HG02588 (cell line): ENCODE measurements around the gene GGA3.
"Not testable (repeated sequence)": the region's sequence is repeated elsewhere in the genome, so short reads cannot be mapped to it uniquely, and the experiment has no call there.

Experiments
- ATAC-seq: cut with Tn5 transposase; IDR thresholded peaks from one replicate; pipeline ENCODE4 v1.9.1; 2021; ENCODE audit warnings: mild to moderate bottlenecking, moderate library complexity; ENCODE audit not compliant: unreplicated experiment

Gene GGA3, protein sequence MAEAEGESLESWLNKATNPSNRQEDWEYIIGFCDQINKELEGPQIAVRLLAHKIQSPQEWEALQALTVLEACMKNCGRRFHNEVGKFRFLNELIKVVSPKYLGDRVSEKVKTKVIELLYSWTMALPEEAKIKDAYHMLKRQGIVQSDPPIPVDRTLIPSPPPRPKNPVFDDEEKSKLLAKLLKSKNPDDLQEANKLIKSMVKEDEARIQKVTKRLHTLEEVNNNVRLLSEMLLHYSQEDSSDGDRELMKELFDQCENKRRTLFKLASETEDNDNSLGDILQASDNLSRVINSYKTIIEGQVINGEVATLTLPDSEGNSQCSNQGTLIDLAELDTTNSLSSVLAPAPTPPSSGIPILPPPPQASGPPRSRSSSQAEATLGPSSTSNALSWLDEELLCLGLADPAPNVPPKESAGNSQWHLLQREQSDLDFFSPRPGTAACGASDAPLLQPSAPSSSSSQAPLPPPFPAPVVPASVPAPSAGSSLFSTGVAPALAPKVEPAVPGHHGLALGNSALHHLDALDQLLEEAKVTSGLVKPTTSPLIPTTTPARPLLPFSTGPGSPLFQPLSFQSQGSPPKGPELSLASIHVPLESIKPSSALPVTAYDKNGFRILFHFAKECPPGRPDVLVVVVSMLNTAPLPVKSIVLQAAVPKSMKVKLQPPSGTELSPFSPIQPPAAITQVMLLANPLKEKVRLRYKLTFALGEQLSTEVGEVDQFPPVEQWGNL

DNA sequence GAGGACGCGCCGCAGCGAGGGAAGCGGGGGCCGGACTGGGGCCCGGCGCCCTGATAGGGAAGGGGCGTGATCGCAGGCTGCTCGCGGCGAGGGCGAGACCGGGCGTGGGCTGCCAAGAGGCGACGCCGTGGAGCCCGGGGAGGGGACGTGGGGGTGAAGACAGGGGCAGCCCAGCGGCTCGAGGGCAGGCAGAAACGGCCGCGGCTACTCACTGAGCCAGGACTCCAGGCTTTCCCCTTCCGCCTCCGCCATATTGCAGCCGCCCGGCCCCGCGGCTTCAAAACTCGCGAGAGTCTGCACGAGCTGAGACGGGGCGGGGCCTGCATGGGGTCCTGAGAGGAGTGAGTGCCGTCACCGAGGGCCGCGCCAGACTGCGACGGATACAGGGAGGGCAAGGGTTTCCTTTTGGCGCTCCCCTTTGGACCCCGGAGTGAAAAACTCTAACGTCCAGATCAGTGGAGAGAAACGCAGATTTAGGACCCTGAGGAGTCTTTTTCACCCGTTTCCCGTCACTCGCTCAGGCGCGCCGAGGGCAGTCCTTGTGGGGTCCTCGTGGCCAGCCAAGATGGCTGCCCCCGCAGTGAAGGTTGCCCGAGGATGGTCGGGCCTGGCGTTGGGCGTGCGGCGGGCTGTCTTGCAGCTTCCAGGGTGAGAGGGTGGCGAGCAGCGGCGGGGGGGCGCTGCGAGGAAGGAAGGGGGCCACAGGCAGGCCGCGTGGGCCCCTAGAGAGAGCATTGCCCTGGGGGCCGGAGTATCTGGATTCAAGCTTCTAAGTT lies at the start of gene GGA3, which contains the start of gene MRPS7:
Gene GGA3 (minus strand): TSS at position 271 of the 776 bp plus-strand sequence. CDS start 19 bp downstream, at position 252.
Gene MRPS7 (plus strand): TSS at position 544 of the 776 bp plus-strand sequence. CDS start 22 bp downstream, at position 566.
- peak; percentile 87 for ATAC-seq

DNA sequence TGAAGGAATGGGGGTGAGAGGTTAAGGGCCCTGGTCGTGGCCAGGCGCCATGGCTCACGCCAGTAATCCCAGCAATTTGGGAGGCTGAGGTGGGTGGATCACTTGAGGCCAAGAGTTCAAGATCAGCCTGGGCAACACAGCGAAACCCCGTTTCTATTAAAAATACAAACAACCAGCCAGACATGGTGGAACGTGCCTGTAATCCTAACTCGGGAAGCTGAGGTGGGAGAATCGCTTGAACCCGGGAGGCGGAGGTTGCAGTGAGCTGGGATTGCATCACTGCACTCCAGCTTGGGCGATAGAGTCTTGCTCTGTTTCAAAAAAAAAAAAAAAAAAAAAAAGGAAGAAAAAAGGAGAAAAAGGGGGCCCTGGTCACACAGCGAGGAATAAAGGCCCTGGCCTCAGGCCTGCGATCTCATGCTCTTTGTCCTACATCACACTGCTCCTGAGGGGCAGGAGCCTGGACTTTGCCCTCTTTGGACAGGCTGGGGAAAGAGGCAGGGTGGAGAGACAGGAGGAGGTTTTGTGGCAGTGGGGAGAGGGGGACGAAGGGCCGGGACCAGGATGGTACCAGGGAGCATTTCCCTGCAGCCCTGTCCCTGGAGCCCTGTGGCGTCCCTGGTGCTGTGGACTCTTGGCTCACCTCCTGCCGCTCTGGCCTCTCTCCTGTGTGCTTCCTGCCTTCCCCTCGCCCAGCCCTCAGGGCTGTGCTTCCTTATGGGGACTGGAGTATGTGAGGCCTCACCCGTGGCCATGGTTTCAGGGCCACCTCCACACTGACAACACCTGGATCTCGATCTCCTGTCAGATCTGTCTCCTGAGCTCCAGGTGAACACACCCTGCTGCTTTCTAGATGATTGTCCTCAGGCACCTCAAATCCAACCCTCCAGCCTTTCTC lies 47.6 kb upstream of the GGA3 start:
- no peak for ATAC-seq

DNA sequence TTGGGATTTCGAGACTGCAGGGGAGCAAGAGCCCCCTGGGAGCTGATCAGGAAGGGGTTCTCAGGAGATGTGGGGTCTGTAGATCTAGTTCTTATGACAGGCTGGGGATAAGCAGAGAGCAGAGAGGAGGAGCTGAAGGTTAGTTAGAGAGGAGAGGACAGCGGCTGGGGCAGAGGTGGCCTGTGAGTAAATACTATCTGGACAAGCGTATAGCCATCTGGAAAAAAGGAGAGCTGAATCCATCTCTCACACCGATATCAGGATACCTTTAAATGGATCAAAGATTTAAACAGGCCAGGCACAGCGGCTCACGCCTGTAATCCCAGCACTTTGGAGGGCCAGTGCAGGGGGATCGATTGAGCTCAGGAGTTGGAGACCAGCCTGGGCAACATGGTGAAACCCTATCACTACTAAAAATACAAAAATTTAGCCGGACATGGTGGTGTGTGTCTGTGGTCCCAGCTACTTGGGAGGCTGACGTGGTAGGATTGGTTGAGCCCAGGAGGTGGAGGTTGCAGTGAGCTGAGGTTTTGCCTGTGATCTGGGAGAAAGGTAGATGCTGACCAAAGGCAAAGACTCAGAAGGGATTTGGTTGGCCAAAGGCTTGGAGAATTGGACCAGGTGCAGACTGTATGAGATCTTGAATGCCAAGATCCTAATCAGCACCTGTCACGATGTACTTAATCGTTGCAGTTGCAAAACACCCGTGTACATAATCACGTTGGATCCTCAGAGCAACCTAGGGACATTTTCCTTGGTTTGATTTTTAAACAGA lies 46.7 kb upstream of the GGA3 start:
- no peak for ATAC-seq

DNA sequence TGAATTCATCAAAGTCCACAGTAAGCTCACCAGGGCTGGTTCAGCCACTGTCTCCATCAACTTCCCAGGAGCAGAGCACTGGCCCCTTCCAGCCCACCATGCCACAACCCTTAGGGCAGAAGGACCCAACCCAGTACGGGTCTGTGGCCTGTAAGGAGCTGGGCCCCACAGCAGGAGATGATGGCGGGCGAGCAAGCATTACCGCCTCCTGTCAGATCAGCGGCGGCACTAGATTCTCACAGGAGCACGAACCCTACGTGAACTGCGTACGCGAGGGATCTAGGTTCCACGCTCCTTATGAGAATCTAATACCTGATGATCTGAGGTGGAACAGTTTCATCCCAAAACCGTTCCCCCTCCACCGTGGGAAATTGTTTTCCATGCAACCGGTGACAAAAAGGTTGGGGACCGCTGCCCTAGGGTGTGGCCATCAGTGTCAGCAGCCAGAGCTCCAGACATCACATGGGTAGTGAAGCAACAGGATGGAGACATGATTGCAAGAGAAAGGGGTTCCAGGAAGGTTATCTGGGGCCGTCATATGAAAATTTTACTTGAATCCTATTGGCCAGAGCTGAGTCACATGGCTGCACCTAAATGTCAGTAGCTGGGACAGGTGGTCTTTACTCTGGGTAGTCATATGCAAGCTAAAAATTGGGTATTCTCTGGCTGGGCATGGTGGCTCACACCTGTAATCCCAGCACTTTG lies 40.2 kb upstream of the GGA3 start:
- ATAC-seq = no peak

DNA sequence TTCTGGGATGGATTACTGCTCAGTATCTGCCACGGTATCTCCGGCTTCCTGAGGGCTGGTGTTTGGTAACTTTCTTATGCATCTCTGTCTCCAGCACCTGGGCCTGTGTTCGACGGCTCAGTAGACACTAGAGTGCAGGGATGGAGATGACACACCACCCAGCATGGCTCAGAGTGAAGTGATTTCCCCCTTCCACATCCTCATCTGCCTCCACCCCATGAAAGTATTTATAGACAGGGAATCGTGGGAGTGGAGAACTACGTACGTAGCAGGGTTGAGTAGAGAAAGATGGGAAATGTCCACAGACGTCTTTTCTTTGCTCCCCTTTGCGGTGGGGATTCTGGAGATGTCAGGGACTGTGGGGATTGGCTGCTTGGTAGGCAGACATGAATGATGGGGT lies 39.6 kb upstream of the GGA3 start:
- ATAC-seq = no peak

DNA sequence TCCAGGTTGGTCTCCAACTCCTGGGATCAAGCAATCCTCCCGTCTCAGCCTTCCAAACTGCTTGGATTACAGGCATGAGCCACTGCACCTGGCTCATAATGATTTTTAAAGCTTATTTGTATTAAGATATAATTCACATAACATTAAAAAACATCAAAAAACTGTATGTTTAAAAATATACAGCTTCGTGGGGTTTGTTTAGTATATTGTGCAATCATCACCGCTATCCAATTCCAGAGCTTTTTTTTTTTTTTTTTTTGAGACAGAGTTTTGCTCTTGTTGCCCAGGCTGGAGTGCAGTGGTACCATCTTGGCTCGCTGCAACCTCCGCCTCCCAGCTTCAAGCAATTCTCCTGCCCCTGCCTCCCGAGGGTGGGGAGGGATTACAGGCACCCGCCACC lies 38.9 kb upstream of the GGA3 start:
- ATAC-seq = no peak

DNA sequence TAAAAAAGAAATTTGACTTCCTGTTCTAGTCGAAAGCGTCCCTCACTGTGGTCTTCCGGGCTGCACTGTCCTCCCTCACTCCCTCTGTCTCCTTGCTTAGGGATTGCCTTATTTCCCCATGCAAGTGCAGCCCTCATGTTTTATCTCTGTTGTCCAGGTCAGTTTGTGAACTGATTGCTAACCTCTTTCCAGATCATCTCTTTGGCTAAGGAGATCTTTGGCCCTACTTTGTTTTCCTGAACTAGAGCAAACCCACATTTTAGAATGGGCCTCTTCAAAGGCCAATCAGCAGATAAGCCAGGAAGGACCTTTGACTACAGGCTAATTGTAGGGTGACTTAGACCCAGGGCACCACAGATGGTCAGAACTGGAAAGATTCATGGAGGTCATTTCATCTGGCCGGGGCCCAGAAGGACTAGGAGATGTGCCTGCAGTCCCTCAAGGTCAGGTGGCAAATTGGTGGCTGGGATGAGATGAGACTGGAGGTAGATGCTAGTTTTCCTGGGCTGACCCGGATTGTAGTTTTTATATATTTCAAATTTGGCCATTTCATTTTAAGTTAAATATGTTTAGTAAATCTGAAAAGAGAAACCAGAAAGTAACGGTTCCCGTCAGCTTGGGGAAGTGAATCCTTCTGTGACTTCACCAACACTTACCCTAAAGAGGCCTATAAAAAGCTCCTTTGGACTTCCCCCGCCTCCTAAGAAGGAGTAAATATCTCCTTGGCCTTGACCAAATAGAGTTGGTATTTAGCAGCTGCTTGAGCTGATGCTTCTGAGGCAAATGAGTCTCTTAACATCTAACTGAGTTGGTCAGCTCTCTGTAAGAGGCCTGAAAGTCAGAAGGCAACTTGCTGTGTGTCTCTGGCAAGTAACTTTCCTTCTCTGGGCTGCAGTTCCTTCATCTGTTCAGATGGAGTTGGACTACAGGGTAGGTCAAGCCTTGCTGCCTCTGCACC lies 34.1 kb upstream of the GGA3 start:
- peak; percentile 61 for ATAC-seq

DNA sequence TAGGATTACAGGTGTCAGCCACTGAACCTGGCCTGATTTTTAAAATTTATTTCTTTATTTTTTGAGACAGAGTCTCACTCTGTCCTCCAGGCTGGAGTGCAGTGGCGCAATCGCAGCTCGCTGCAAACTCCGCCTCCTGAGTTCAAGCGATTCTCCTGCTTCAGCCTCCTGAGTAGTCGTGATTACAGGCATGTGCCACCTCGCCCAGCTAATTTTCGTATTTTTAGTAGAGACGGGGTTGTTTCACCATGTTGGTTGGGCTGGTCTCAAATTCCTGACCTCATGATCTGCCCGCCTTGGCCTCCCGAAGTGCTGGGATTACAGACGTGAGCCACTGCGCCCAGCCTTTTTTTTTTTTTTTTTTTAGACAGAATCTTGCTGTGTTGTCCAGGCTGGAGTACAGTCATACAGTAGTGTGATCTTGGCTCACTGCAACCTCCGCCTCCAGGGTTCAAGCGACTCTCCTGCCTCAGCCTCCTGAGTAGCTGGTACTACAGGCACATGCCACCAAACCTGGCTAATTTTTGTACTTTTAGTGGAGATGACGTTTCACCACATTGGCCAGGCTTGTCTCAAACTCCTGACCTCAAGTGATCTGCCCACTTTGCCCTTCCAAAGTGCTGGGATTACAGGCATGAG lies 31.5 kb upstream of the GGA3 start:
- not testable (repeated sequence) for ATAC-seq

DNA sequence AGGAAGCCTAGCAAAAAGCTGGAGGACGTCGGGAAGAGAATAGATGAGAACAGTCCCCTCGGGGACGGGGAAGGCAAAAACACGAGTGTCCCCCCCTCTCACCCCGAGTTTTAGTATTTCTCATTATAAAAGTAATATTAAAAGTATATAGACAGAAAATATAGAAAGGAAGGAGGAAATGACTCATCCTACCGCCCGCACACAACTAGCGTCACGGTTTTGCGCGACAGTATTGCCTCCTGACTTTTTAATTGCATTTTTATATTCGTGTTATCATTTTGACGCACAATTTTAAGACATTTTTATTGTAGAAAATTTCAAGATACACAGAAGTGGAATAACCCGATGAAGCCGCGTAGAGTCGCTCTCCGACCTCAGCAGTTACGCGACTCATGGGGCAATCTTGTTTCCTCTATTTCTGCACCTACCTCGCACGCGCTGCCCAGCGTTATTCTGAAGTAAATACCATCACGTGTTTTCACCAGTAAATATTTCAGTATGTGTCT lies 28.5 kb upstream of the GGA3 start:
- no peak for ATAC-seq

DNA sequence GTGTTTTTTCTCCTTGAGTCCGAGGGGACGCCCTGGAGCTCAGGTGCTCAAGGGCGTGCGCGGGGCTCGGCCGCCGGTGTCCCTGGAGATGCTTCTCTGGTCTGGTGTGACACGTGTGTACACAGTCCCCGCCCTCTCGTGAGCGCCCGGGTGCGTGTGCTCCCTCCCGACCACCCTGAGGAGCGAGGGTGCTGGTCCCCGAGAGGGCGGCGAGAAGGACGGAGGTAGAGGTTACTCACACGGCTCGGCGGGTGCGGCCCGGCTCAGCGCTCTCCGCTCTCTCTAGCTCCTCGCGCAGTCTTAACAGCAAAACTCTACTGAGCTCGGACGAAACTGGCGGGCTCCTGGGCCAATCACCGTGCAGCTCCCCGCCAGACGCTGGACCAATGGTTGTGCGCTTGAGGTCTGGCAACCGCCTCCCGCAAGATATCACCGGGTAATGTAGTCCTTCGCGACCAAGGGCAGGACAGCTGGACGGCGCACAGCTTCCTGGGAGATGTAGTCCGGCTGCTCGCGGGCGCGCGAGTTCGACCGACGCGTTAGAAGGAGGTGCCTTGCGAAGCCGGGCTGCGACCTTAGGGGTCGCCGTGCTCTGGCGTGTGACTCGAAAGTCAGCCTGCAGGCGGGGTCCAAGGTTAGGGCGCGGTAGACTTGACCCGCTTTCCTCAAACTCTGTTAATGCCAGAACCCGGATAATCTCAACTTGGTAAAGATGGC lies 27.9 kb upstream of the GGA3 start, which contains the start of gene SLC25A19:
Gene SLC25A19 (minus strand): TSS at position 319 of the 717 bp plus-strand sequence. CDS start 2,669 bp downstream, outside the sequence.
- ATAC-seq = peak; percentile 88

DNA sequence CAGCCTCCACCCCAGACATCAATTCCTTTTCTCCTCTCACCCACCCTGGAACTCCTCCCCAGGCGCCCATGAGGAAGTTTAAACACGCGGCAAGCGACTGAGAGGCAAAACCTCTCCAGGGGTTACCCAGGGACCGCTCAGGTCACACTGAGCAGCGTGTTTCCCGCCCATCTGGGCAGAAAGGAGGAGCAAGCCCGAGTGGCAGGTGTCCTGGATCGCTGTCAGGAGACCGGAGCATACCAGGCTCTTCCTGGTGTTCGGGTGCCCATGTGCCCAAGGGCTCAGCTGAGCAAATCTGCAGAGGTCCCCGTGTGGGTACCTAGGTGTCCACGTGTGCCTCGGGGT lies 27.3 kb upstream of the GGA3 start:
- ATAC-seq = peak; percentile 15

DNA sequence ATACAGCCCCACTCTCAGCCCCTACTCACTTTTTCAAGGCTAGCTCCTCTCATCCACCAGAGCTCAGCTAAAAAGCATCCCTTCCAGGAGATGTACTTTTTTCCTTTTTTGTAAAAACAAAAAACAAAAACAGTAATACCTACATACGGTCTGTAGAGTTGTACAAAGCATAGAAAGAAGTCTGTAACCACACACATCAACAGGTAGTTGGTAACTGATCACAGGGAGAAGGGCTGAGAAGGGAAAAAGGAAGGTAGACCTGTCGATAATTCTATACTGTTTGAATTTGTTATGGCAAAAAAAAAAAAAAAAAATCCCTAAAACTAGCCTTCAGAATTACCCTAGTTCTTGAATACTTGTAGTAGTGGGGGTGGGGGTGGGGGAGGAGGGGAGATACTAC lies 27.0 kb upstream of the GGA3 start:
- no peak for ATAC-seq

DNA sequence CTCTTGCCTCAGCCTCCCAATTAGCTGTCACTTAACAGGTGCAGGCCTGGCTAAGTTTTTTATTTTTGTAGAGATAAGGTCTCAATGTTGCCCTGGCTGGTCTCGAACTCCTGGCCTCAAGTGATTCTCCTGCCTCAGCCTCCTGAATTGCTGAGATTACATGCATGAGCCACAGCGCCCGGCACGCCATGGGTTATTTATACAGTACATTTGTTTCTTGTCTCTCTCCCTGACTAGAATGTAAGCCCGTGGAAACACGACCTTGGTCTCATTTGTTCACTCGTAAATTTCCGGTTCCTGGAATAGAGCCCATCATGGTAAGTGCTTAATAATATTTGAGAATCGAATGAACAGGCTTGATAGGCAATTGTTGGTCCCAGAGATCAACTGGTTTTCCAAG lies 25.8 kb upstream of the GGA3 start:
- no peak for ATAC-seq

DNA sequence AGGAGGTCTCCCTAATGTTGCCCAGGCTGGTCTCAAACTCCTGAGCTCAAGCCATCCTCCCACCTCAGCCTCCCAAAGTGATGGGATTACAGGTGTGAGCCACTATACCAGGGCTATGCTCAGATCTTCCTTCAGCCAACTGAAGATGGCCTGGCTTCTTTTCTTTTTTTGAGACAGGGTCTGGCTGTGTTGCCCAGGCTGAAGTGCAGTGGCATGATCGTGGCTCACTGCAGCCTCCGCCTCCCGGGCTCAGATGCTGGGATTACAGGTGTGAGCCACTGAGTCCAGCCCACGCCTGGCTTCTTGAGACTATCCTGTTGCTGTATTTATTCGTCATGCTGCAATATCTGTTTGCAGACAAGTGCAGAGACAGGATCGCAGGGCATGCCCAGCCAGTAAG lies 23.7 kb upstream of the GGA3 start:
- ATAC-seq = no peak

DNA sequence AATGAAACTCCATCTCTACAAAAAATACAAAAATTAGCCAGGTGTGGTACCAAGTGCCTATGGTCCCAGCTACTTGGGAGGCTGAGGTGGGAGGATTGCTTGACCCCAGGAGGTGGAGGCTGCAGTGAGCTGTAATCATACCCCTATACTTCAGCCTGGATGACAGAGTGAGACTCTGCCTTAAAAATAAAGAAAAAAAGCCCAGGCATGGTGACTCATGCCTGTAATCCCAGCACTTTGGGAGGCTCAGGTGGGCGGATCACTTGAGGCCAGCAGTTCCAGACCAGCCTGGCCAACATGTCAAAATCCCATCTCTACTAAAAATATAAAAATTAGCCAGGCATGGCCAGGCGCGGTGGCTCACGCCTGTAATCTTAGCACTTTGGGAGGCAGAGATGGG lies 18.8 kb upstream of the GGA3 start:
- ATAC-seq = not testable (repeated sequence)

DNA sequence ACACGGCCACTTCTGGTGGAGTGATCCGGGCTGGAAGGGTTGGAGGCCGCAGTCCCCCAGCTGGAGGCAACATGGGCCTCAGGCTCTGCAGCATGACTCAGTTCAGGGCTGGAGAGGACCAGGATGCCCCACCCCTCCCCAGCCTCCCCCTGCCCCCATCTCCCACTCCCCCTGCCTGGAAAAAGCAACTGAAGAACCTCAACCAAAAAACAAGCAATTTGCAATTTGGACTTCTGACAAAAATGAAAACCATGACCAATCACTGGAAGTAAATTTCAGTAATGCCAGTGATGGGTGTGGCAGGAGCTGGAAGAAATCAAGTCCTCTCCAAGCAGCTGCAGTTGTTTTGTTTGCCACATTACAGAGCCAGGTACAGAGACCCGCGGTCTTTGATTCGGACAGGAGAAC lies 16.3 kb upstream of the GGA3 start:
- no peak for ATAC-seq
